IMR-90 (cell line): ENCODE data around the gene CSNK2A2. TPM values are rescaled to one million over a fixed set of nuclear protein-coding genes. Genes with fewer than 3 reads are reported as not detected.

ENCODE experiments used
- ATAC-seq: fragments of 200-7000 bp; cut with Tn5 transposase; 2 replicates; pipeline ENCODE4 v1.9.1; 2020; ENCODE audit warnings: low read depth, mild to moderate bottlenecking, moderate library complexity
- BruUV-seq: library from RNA; stranded (reverse); fragments of 400-500 nt; replicated peaks from 2 replicates; lab custom pipeline; 2021; lab: Mats Ljungman, UMichigan
- CTCF ChIA-PET: fragments of 300-600 bp; formaldehyde crosslinking; extraction: SDS; loops from one replicate; lab custom pipeline; 2021; ENCODE audit warnings: antibody characterized with exemption; lab: Yijun Ruan, JAX
- POLR2A ChIA-PET: fragments of 300-600 bp; sonication (Branson Sonifier 250); formaldehyde crosslinking; loops from one replicate; lab custom pipeline; 2022; ENCODE audit warnings: antibody characterized with exemption; ENCODE audit not compliant: unreplicated experiment; lab: Charles Lee
- DNase-seq: peaks from one replicate; pipeline ENCODE4 v3.0.0; 2013
- H2AFZ ChIP-seq: replicated peaks from 2 replicates; pipeline ENCODE3; 2013; ENCODE audit warnings: low read length, mild to moderate bottlenecking; ENCODE audit not compliant: poor library complexity
- H2AK5ac ChIP-seq: 2 replicates; pipeline ENCODE4 v1.6.1; 2013; ENCODE audit warnings: low read depth, low read length, inconsistent platforms
- H2AK9ac ChIP-seq: replicated peaks from 2 replicates; pipeline ENCODE3; 2013; ENCODE audit warnings: mild to moderate bottlenecking, low read depth, low read length, moderate library complexity; ENCODE audit not compliant: poor library complexity
- H2BK120ac ChIP-seq: 2 replicates; pipeline ENCODE4 v1.6.1; 2013; ENCODE audit warnings: low read depth, low read length, inconsistent platforms
- H2BK15ac ChIP-seq: 3 replicates; pipeline ENCODE4 v1.6.1; 2013; ENCODE audit warnings: low read depth, low read length, inconsistent platforms
- H2BK20ac ChIP-seq: 2 replicates; pipeline ENCODE4 v1.6.1; 2013; ENCODE audit warnings: low read depth, mild to moderate bottlenecking, inconsistent platforms, low read length, moderate library complexity
- H2BK5ac ChIP-seq: 2 replicates; pipeline ENCODE4 v1.6.1; 2013; ENCODE audit warnings: mild to moderate bottlenecking, low read depth, low read length, inconsistent platforms; ENCODE audit not compliant: poor library complexity, severe bottlenecking
- H3K14ac ChIP-seq: replicated peaks from 2 replicates; pipeline ENCODE4 v1.6.1; 2013; ENCODE audit warnings: low read depth, low read length, inconsistent platforms
- H3K18ac ChIP-seq: 2 replicates; pipeline ENCODE4 v1.6.1; 2013; ENCODE audit warnings: low read depth, low read length, control low read depth
- H3K23ac ChIP-seq: 2 replicates; pipeline ENCODE4 v1.6.1; 2013; ENCODE audit warnings: low read depth, low read length, inconsistent platforms
- H3K27ac ChIP-seq: 2 replicates; pipeline ENCODE4 v1.5.1; 2013; ENCODE audit warnings: mild to moderate bottlenecking, control low read depth, low read length; ENCODE audit not compliant: insufficient read depth
- H3K27me3 ChIP-seq: 2 replicates; pipeline ENCODE4 v1.6.1; 2013; ENCODE audit warnings: low read length; ENCODE audit not compliant: control insufficient read depth, insufficient read depth
- H3K36me3 ChIP-seq: 2 replicates; pipeline ENCODE4 v1.6.1; 2013; ENCODE audit warnings: low read length, mixed read lengths; ENCODE audit not compliant: control insufficient read depth, insufficient read depth
- H3K4ac ChIP-seq: 2 replicates; pipeline ENCODE4 v1.6.1; 2013; ENCODE audit warnings: low read depth, low read length, inconsistent platforms
- H3K4me1 ChIP-seq: 2 replicates; pipeline ENCODE4 v1.6.1; 2013; ENCODE audit warnings: low read length, mixed read lengths; ENCODE audit not compliant: control insufficient read depth, insufficient read depth
- H3K4me2 ChIP-seq: 2 replicates; pipeline ENCODE4 v1.6.1; 2013; ENCODE audit warnings: low read depth, mild to moderate bottlenecking, control low read depth, low read length, moderate library complexity
- H3K4me3 ChIP-seq: 2 replicates; pipeline ENCODE4 v1.5.1; 2013; ENCODE audit warnings: low read depth, mild to moderate bottlenecking, control low read depth, low read length, moderate library complexity; ENCODE audit not compliant: insufficient read depth
- H3K56ac ChIP-seq: 2 replicates; pipeline ENCODE4 v1.6.1; 2013; ENCODE audit warnings: low read length, inconsistent platforms; ENCODE audit not compliant: insufficient read depth; ENCODE audit errors: extremely low read depth
- H3K79me1 ChIP-seq, 2 experiments: 2 replicates each; pipeline ENCODE4 v1.6.1; 2013; ENCODE audit warnings: low read length in 2 of 2, inconsistent platforms in 1 of 2, low read depth in 1 of 2
- H3K9ac ChIP-seq: 2 replicates; pipeline ENCODE4 v1.6.1; 2013; ENCODE audit warnings: low read depth, low read length, control low read depth
- H3K9me1 ChIP-seq: 2 replicates; pipeline ENCODE4 v1.6.1; 2013; ENCODE audit warnings: low read length, inconsistent platforms; ENCODE audit not compliant: insufficient read depth
- H3K9me3 ChIP-seq: 2 replicates; pipeline ENCODE4 v1.6.1; 2013; ENCODE audit warnings: low read length; ENCODE audit not compliant: control insufficient read depth, insufficient read depth
- H4K20me1 ChIP-seq: 2 replicates; pipeline ENCODE4 v1.6.1; 2013; ENCODE audit warnings: low read length, inconsistent platforms; ENCODE audit not compliant: insufficient read depth
- H4K5ac ChIP-seq: 2 replicates; pipeline ENCODE4 v1.6.1; 2013; ENCODE audit warnings: mild to moderate bottlenecking, low read depth, low read length, control low read depth
- H4K8ac ChIP-seq, 2 experiments: 2 replicates each; pipeline ENCODE4 v1.6.1; 2013; ENCODE audit warnings: low read depth in 2 of 2, low read length in 2 of 2, control low read depth in 1 of 2, inconsistent platforms in 1 of 2
- H4K91ac ChIP-seq: 2 replicates; pipeline ENCODE4 v1.6.1; 2013; ENCODE audit warnings: low read depth, low read length, inconsistent platforms; ENCODE audit not compliant: insufficient read depth
- BHLHE40 ChIP-seq: fragments of 150-350 bp; IDR thresholded peaks from 2 replicates; pipeline ENCODE4 v1.6.1; 2016; ENCODE audit warnings: mild to moderate bottlenecking, low read depth, low read length
- CEBPB ChIP-seq: IDR thresholded peaks from 2 replicates; pipeline ENCODE4 v1.6.1; 2012; ENCODE audit warnings: low read depth, low read length, improper control_type of control experiment
- WGBS, 2 experiments: methylation state at CpG; one replicate each; pipeline versions ENCODE4 v1.1.5 to v1.1.7; 2013; ENCODE audit warnings: missing lambda C conversion rate in 2 of 2; ENCODE audit not compliant: insufficient read length in 1 of 2; ENCODE audit errors: extremely low coverage in 2 of 2; 5-methylcytosine and 5-hydroxymethylcytosine counted together
- dilution Hi-C: fragments of 300-500 bp; cut with HindIII; formaldehyde crosslinking; loops from one replicate; pipeline ENCODE4 v1.14.3; 2018; ENCODE audit warnings: low sequenced_read_pairs; ENCODE audit not compliant: unreplicated experiment
- in situ Hi-C: fragments of 300-500 bp; cut with MboI; formaldehyde crosslinking; loops from 3 replicates; pipeline ENCODE4 v1.14.3; 2019; ENCODE audit warnings: low sequenced_read_pairs, inconsistent platforms, mixed read lengths
- intact Hi-C: fragments of 100-400 bp; cut with micrococcal nuclease; formaldehyde crosslinking; loops from 2 replicates; pipeline ENCODE4 v1.10.0; 2022
- polyA plus RNA-seq, 3 experiments: library from polyadenylated mRNA; depleted of rRNA; stranded (reverse); fragments of >200 nt; gene quantifications; 2 replicates each; pipeline ENCODE4 v1.2.3, GENCODE V29; 2012; ENCODE audit warnings: low replicate concordance in 1 of 3
- total RNA-seq: library from RNA; depleted of rRNA; stranded (reverse); fragments of >200 nt; gene quantifications from 2 replicates; pipeline ENCODE4 v1.2.3, GENCODE V29; 2012

Gene CSNK2A2
- total and polyA plus RNA-seq, 2 of the 4 experiments (the other 2 are of a cell fraction) = 15.6 to 27.5 TPM

DNA sequence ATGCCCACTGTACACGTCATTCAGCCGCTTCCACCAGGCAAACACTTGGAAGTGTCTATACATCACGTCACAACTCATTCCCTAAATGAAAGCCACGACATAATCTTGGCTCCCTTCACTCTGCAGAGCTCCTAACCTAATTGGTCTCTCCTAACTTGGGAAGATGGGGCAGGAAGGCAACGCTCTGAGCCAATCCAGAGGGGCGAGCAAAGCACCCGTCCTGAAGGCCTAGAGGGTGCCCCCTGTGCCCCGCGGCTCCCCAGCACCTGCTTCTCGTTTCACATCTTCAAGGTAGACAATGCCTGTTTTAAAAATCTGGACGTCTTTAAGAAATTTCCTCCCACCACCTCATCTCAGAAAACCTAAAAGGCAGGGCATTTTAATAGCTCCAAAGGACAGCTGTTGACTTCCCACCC lies 1.0 kb downstream of the CSNK2A2 start:
- POLR2A ChIA-PET = no interaction called here
- no peak overlapping the region for H2BK15ac ChIP-seq
- H2BK120ac ChIP-seq = no peak overlapping the region
- H3K4me2 ChIP-seq = peak overlapping the region; percentile 68
- peaks cover 13 to 26% of the 10 kb centered on the region in 2 experiments for H3K79me1 ChIP-seq
- peak; percentile 48 for DNase-seq
- H3K56ac ChIP-seq = no peak overlapping the region; the same call in 1 of the 2 replicates
- 0 out of 2 replicates have a peak overlapping the region, but pooled peaks have one; percentile 31 for H3K14ac ChIP-seq
- 0% methylated on average over 1 of the region's 11 CpGs; no CpG with 5 or more reads in 1 of the 2 experiments for WGBS, 2 experiments
- H3K4me1 ChIP-seq = peaks cover 4% of the 10 kb centered on the region
- H4K20me1 ChIP-seq = peaks cover 8% of the 10 kb centered on the region; the same call in 1 of the 2 replicates
- H2BK20ac ChIP-seq = no peak overlapping the region
- TF ChIP-seq CEBPB (no peak), BHLHE40 (no peak)
- H4K91ac ChIP-seq = no peak overlapping the region
- H3K27ac ChIP-seq = peak overlapping the region; percentile 48
- H4K5ac ChIP-seq = no peak overlapping the region
- H3K36me3 ChIP-seq = peaks cover 9% of the 10 kb centered on the region
- peak overlapping the region; percentile 80 for H2AFZ ChIP-seq
- in situ Hi-C loops = no loop called here
- intact Hi-C loops = loop anchor here (1.0 to 5.0 kb wide), 3 partner anchors 109 to 1430 kb away; no protein-coding TSS in a partner anchor
- no peak overlapping the region; a peak in 1 of 4 replicates for H4K8ac ChIP-seq
- peak; percentile 13; the same call in 1 of the 2 replicates for ATAC-seq
- H3K27me3 ChIP-seq = peaks cover 14% of the 10 kb centered on the region
- no peak overlapping the region for H3K18ac ChIP-seq
- 0 out of 2 replicates have a peak overlapping the region, but pooled peaks have one; percentile 16 for H3K4ac ChIP-seq
- H2BK5ac ChIP-seq = no peak overlapping the region
- H3K9me3 ChIP-seq = no peaks in the 10 kb centered on the region
- peaks cover 6% of the 10 kb centered on the region; the same call in 1 of the 2 replicates for H3K9me1 ChIP-seq
- peak overlapping the region; percentile 77 for H3K9ac ChIP-seq
- no TSS peak for BruUV-seq
- peak overlapping the region; percentile 58 for H2AK9ac ChIP-seq
- peak overlapping the region; percentile 90 for H3K23ac ChIP-seq
- peak overlapping the region; percentile 82 for H3K4me3 ChIP-seq
- dilution Hi-C loops = no loop called here
- no peak overlapping the region for H2AK5ac ChIP-seq
- CTCF ChIA-PET = no interaction called here
